ENCODE data around the gene SLC37A1.

The SLC37A1 gene

DNA sequence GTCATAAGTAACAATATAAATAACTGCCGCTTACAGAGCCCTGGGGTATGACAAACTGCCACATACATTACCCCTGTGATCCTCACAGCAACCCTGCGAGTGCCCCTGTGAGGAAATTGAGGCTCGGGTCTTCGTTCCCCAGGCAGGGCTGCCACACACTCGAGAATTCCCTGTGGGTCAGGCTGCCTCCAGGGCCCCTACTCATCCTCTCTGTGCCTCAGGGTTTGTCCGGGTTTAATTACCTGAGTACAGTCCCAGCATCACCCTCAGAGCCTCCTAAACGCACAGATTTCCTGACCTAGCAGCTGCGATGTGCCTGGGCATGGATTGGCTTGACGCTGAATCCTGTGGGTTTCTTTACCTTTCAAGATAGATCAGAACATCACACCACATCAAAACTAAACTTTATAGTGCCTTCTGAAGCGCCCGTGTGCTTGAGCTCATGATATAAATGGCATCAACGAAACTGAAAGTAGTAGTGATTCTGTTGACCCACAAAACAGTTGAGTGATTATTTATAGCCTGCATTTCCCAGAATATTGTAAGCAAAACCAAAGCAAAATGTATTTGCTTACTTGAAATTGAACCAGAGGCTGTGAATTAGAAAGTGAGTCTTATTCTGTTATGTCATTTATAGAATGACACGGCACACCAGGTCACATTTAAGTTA, 14.0 kb downstream of the SLC37A1 start:
- peak; percentile 88 for DNase-seq (ENCODE audit: low spot score)

DNA sequence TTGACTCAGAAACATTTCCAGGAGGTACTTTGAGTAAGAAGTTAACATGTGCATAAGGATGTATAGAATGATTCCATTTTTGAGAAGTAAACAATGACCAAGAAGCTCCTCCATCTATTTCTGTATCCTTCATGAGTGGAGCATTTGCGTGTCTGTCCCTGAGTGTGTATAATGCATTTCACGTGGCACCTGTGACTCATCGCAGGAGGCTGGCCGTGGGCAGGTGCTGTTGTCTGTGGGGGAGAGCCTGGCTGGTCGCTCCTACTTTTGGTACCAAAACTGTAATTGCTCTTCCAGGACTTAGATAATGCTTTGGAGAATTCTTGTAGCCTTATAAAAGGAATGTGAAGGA, 16.5 kb downstream of the SLC37A1 start:
- no peak for DNase-seq (ENCODE audit: low spot score)

DNA sequence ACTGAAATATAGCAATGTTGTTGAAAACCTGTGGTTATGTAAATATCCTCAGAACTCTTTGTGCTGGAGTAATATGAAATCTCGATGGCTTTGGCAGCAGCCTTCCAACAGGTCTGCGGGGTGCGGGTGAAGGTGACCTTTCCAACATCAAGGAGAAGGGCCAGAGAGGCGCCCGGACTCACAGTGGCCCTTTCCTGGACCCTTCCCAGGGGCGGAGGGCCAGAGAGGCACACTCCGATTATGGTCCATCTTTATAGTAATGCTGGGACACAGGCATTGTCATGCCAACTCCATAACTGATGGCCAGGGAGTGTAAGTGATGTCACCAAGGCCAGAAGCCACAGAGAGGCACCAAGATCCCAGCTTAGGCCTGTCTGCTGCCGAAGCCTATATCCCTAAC, 18.1 kb downstream of the SLC37A1 start:
- DNase-seq (ENCODE audit: low spot score) = no peak

DNA sequence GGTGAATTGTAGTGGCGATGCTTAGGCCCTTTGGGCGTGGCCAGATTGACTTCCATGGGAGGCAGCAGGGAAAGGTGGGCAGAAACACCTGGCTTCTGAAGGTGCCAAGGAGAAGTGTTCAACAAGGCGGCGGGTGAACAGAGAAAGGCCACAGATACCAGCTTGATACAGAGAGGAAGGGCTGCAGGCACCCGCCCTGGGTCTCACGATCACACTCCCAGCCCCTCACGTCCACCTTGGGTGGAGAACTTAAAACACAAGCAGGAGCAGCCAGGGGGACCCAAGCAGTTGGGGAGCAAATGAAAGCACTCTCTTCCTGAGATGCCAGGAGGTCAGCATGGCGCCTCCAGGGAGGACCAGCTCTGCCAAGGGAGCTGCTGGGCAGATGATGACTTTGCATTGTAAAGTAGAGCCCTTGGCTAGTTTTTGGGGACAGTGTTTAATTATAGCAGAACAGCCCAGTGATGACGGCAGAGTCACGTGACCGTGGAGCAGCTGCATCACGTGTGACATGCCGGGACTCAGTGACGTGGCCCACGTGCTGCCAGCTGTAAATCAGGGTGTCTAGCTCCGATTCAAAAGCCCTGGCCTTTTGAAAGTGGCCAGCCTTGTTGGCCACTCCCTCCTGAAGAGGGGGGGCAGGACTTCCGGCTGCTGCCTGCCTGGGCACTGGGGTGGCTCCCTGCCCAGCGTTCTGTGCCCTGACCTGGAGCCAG, 19.0 kb downstream of the SLC37A1 start:
- no peak for DNase-seq (ENCODE audit: low spot score)

DNA sequence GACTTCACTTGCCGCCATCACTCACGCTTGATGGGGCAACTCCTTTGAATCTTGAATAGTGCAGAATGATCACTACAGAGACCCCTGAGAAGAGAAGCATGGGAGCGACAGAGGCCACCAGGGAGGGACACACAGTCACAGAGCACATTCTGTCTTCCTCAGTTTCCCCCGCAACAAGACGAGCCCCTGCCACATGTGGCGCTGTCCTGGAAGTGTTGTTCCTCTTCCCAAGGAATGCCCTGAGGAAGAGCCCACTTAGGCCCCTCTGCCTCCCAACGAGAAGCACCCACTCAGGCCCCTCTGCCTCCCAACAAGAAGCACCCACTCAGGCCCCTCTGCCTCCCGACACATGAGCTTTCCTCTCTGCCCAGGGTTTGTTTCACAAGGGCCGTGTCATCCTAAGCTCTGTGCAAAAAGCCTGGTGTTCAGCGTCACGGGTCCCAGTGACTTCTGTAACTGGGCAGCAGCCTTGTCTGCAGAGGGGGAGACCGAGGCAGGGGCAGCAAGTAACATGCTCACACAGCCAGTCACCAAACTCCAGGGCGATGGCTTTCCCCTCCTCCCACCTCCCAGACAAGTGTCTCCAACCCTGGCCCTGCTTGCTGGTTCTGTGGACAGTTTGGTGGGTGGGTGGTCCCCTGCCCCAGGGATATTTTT, 19.8 kb downstream of the SLC37A1 start:
- DNase-seq (ENCODE audit: low spot score) = no peak

DNA sequence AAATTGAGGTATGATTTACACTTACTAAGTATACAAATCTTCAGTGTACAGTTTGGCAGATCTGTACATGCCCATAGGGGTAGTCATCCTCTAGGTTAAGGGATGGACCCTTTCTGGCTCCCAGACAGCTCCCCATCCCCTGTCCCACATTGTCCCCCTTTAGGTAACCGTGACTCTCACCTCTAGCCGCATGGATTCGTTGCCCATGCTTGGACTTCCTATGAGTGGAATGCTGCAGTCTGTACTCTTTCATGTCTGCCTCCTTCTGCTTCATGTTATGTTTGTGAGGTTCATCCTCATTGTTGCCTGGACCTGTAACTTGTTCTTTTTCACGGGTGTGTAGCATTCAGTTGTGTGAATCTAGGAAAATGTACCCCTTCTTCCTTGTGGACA, 20.3 kb downstream of the SLC37A1 start:
- no peak for DNase-seq (ENCODE audit: low spot score)

DNA sequence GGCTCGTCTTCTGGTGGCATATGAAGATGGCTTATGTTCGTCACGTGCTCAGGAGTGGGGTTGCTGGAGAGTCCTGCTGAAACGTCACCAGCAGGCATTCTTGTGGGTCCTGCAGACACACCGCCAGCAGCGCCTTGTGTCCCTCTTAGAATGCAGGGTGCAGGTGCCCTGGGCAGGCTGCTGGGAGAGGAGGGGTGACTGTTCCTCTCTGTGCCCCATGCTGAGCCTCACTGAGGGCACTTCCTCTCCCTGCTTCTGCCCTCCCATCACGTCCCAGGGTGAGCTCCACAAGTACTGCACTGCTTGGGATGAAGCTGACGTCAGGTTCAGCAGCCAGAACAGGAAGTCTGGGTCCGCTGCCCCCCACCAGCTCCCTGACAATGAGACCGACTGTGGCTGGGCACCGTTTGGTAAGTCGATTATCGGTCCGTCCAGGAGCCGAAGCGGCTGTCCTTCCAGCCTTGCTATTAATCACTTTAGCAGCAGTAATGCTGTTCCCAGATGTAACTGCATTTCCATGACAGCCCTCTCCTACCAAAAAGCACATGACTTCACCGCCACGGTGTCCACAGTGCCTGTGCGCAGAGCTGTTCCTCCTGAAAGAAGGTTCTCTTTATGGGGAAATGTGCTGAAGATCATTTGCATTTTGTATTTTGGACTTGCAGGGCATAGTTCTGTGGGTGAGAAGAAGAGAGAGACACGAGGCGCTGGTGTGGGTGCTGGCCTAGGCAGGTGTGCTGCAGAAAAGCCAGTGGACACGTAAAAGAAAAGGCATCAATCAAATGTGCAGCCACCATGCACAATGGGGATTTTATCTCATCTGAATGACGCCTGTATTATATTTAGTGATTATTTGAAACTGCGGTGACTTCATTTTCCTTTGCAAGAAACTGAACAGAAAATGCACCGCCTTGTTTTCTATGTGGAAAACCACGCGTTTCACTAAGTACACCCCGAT, 21.0 kb downstream of the SLC37A1 start:
- DNase-seq (ENCODE audit: low spot score) = no peak

DNA sequence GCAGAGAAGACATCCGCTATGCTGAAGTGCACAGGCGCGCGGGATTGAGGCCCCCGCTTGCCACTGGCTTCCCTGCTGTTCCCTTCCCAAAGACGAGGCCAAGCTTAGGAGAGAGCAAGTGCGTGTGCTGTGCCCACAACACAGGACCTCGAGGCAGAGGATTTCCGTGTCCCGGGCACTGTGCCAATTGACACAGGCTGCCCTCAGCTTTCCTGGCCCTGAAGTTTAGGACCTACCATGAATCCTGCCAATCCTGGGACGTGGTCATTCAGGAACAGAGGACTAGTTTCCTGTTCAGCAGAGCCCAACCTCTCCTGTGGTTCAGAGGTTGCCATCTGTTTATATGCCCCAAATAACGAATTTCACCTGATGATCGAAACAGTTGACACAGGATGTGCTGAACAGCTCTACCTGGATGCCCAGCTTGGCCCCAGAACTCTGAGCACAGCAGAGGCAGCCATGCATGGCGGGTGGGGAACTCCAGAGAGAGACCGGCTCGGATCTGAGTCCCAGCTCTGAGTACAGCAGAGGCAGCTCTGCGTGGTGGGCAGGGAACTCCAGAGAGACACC, 22.0 kb downstream of the SLC37A1 start:
- DNase-seq (ENCODE audit: low spot score) = no peak

DNA sequence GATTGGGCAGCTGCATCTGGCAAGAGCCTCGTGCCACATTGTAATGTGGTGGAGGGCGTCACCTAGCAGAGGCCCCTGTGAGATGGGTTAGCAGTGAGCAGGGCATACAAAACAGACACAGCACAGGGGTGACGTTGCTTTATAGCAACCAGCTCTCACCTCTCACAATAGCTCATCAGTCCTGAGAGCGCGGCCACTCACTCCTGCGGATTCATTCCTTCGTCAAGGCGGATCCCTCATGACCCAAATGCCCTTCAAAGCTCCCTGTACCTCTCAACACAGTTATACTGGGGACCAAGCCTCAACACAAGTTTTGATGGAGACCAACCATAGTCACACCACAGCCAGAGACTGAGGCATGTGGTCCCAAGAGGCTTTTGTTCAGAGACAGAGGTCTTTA, 22.9 kb downstream of the SLC37A1 start:
- DNase-seq (ENCODE audit: low spot score) = no peak

DNA sequence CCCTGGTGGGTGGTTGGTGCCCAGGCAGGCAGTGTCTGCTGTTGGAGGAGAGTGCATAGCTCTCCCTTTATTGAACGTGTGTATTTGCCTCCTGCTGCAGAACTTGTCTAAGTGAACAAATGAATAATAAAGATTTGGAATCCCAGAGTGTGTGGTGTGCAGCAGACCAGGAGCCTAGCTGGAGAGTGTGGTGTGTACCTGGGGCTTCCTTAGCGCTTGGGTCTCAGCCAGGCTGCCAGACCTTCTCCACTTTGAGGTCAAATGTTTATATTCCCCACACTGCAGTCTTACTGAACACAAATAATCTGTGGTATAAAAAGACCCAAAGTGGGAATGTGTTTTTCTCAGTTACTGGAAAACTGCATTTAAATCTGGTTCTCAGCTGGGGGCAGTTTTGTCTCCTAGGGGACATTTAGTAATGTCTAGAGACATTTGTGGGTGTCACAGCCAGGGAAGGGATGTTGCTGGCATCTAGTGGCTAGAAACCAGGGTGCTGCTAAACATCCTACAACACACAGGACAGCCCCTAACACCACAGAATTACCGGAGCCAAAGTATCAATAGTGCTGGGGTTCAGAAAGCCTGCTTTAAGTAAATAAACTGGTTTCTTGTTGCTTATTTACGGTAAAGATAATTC, 23.6 kb downstream of the SLC37A1 start:
- no peak for DNase-seq (ENCODE audit: low spot score)

DNA sequence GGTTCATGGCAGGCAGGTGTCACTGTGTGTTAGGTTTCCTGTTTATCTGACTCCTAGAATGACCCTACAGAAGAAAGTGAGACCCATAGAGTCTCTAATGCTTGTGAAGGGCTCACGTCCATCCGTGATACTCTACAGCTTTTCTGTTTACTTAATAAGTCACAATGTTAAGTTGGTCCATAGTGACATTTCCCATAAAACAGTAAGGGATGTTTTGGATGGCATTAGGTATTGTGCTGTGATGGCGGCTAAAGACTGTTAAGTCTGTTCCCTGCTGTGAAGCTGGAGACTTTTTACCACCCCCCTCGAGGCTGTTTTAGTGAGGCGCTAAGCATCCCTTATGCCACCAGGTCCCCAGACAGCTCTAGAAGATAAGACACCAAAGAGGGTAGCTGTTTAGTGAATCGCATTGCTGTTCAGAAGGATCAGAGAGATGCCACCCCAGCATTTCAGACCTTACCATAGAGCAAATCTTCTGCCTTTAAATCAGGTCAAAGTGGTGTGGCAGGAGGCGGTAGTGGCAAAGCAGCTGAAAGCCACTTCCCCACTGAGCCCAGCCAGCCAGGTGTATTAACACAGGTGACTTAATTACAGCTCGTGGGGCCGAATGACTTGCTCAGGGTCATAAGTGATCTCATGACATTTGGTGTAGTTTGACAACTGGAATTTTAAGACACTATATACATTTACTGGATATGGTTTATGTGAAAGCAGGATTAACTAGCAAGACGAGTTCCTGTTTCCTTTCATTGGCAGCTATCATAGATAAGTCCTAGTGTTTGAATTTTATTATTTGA, 25.0 kb downstream of the SLC37A1 start:
- no peak for DNase-seq (ENCODE audit: low spot score)

DNA sequence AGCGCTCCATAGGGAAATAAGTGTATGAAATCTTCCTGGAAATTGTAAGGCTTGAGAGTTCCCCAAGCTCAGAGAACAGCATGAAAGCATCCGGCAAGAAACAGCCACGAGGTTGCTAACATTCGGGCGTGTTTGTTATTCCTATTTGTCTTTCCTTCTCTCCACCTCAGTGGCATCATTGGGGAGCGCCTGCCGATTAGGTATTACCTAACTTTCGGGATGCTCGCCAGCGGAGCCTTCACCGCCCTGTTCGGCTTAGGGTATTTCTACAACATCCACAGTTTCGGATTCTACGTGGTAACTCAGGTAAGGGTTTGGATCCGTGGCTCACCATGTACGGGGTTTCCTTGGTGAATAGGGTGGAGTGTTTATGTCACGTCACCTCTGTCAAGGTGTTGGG, 25.7 kb downstream of the SLC37A1 start:
- DNase-seq (ENCODE audit: low spot score) = no peak

DNA sequence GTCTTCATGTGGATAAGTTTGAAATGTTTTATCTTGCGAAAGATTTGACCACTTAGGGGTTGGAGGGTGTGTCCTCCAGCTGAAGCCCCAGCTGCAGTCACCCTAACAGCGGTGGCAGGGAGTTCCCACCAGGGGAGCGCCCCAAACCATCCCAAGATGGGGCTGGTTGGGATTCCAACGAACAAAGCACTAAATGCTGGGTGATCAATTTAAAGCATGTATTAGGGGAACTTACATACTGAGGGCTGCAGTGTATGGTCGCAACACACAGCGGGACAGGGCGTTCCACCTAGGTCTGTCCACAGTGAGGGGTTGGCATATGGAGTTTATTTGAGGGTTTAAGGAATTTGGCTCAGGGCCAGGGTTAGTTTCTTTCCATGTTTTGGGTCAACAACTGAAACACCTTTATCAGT, 26.3 kb downstream of the SLC37A1 start:
- no peak for DNase-seq (ENCODE audit: low spot score)

DNA sequence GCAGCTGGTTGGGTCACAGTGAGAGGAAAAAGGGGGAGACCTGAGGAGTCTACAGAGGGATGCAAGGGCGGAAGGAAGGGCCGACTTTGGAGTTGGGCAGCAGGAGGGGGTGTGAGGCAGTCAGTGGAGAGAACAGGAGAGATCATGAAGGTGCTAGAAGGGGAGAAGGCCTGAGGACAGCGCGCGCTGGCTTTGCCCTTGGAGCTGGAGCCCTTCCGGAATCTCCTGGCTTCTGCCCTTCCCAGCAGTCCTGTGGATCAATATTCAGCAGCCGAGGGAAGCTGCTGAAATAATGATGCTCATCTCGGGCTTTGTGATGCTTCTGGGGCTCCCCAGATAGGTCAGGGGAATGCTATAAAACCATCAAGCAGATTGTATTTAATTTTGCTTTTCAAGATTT, 26.7 kb downstream of the SLC37A1 start:
- DNase-seq (ENCODE audit: low spot score) = no peak

DNA sequence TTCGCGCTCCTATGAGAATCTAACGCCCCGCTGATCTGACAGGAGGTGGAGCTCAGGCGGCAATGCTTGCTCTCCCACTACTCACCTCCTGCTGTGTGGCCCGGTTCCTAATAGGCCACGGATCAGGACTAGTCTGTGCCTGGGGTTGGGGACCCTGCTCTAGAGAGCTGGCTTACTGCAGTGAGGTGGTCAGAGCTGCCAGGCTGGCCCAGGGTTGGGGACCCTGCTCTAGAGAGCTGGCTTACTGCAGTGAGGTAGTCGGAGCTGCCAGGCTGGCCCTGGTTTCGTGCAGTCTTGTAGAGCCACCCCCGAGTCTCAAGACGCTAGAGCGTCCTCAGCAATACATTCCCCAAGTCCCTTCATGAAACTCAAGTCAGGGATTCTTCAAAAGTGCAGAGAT, 27.5 kb downstream of the SLC37A1 start:
- no peak for DNase-seq (ENCODE audit: low spot score)

DNA sequence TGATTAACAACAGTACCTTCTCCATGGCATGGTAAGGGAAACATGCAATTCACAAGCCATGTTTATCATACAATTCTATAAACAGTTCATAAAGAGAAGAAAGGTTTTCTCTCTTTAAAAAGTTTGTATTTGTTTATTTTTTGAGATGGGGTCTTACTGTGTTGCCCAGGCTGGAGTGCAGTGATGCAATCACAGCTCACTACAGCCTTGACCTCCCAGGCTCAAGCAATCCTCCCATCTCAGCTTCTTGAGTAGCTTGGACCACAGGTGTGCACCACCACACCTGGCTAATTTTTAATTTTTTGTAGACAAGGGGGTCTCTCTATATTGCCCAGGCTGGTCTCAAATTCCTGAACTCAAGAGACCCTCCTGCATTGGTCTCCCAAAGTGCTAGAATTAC, 28.0 kb downstream of the SLC37A1 start:
- DNase-seq (ENCODE audit: low spot score) = no peak

DNA sequence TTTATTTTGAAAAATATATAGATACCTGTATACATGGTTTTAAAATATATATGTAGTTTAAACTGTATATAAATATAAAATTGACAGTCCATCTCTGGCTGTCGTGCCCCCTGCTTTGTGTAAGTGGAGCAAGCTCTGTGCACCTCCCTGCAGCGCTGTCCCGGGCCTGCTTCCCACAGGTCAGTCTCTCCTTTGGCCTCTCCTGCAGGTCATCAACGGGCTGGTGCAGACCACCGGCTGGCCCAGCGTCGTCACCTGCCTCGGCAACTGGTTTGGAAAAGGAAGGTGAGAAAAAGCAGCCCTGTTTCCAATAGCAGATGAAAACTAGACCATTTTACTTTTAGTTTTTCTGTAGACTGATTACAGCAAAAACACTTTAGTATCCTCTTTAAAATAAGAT, 28.5 kb downstream of the SLC37A1 start:
- no peak for DNase-seq (ENCODE audit: low spot score)

DNA sequence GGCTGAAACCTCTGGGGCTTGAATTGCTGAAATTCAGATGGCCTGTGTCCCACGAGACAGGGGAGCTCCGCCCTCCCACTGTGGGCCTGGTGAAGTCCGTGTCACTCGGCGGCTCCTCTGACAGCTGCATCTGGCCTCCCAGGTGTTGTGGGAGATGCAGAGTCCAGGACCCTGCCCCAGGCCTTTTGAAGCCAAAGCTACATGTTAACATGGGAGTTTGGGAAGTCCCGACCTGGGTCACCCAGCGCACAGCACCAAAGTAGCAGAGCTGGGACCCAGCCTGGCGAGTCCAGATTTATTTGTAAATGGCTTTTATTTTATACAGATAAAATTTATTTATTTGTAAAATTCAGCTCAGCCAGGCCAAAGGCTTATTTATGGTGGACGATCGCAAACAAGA, 28.9 kb downstream of the SLC37A1 start:
- no peak for DNase-seq (ENCODE audit: low spot score)

DNA sequence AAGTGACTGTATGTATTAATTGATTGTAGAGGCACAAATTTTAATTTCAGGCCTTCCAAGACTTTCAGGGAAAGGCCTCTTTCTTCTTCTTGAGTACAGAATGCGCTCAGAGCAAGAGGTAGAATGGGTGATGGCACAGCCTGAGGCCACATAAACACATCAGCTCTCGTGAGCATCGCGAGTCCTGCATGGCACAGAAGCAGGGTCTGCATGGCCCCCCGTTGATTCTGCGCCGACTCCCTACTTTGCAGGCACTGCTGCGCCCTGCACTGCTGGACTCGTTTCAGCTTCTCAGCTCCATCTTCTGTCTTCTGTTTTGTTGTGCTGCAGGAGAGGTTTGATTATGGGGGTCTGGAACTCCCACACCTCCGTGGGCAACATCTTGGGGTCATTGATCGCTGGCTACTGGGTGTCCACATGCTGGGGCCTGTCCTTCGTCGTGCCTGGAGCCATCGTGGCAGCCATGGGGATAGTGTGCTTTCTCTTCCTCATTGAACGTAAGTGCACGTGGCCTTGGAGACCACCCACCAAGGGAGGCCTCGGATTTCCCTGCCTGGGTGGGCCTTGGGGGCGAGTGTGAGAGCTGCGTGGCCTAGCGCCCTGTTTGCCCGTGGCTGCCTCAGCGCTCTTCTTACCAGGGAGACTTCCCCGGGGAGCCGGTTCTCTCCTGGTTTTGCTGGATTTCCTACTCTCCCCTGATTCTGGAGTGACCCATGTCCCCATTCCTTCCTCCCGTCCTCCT, 29.6 kb downstream of the SLC37A1 start:
- no peak for DNase-seq (ENCODE audit: low spot score)

DNA sequence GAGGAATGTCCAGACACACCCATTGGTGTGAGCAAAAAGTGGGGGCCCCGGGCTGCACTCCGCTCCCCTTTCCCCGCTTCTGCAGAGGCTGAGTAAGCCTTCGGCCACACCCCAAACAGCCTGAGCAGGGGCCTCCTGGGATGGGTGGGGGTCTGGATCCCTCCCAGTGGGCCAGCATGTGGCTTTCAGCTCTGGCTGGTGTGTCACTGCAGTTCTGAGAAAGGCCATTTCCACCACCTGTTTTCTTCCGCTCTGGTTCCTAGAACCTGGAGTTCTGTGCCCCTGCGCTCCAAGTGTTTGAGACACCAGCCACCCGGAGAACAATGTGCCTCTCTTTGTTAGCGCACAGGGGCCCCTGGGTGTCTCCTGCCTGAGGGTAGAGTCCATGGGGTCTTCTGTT, 30.9 kb downstream of the SLC37A1 start:
- no peak for DNase-seq (ENCODE audit: low spot score)
